ENCODE data around the gene CHMP6.

DNA sequence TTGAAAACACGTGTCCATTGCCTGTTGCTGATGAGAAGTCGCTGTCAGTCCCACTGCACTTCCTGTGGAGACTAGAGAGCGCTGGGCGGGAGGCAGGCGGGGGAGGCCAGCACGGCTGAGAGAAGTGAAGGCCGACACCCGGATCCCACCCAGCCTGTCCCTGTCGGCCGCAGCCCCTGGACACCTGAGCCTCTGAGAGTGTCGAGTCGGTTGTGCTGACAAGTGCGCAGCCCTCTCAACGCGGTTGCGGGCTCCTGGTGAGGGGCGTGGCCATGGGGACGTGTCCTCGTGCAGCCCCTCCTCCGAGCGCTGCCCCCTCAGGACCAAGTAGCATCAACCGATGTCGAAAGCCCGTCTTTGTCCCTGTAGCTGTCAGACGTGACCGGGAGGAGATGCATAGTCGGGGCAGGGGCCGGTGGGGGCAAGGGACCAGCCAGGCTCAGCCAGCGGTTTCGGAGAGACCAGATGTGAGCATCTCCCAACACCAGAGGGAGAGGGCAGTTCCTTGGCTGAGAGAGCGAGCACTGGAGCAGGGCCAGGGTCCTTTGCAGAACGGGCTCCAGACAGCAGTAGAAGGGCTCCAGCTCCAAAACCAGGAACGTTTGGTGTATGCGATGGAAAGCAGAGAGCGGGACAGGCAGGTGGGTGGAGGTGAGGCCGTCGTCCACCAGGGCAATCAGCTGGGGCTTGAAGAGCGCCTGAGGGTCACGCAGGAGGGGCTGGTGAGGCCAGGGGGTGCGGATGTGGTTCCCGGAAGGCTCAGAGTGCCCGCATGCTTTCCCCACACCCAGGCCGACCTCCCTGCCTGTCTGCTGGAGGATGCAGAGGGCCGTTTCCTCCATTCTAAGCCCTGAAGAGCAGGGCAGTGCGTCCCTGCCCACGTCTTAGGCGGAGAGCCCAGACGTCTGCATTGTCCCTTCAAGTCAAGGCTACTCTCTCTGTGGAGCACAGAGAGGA lies 43.3 kb upstream of the CHMP6 start:
- TF ChIP-seq, protein P1, sequence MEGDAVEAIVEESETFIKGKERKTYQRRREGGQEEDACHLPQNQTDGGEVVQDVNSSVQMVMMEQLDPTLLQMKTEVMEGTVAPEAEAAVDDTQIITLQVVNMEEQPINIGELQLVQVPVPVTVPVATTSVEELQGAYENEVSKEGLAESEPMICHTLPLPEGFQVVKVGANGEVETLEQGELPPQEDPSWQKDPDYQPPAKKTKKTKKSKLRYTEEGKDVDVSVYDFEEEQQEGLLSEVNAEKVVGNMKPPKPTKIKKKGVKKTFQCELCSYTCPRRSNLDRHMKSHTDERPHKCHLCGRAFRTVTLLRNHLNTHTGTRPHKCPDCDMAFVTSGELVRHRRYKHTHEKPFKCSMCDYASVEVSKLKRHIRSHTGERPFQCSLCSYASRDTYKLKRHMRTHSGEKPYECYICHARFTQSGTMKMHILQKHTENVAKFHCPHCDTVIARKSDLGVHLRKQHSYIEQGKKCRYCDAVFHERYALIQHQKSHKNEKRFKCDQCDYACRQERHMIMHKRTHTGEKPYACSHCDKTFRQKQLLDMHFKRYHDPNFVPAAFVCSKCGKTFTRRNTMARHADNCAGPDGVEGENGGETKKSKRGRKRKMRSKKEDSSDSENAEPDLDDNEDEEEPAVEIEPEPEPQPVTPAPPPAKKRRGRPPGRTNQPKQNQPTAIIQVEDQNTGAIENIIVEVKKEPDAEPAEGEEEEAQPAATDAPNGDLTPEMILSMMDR (IDR thresholded peaks at IDR 0.05), result no peak
- TF ChIP-seq POLR2AphosphoS5 (IDR thresholded peaks at IDR 0.05) (no peak), POLR2A (IDR thresholded peaks at IDR 0.05) (no peak), EP300 (IDR thresholded peaks at IDR 0.05) (no peak)
